Tibial nerve (tissue), 3 donors: ENCODE measurements around the gene BACE2.

Source experiments
- CTCF ChIP-seq, 5 experiments: fragments of 200-600 bp in 3 of 5; fragments of 450-650 bp in 2 of 5; sonication (generic) in 3 of 5; IDR thresholded peaks; one replicate each; pipeline ENCODE4 v1.5.1; 2016 to 2019; ENCODE audit warnings: antibody characterized with exemption in 5 of 5, mild to moderate bottlenecking in 3 of 5, moderate library complexity in 2 of 5
- POLR2A ChIP-seq, 2 donors: fragments of 450-650 bp; IDR thresholded peaks; one replicate each; pipeline ENCODE4 v1.6.1; 2017; ENCODE audit warnings: antibody characterized with exemption in 2 of 2, mild to moderate bottlenecking in 2 of 2, moderate library complexity in 2 of 2

DNA sequence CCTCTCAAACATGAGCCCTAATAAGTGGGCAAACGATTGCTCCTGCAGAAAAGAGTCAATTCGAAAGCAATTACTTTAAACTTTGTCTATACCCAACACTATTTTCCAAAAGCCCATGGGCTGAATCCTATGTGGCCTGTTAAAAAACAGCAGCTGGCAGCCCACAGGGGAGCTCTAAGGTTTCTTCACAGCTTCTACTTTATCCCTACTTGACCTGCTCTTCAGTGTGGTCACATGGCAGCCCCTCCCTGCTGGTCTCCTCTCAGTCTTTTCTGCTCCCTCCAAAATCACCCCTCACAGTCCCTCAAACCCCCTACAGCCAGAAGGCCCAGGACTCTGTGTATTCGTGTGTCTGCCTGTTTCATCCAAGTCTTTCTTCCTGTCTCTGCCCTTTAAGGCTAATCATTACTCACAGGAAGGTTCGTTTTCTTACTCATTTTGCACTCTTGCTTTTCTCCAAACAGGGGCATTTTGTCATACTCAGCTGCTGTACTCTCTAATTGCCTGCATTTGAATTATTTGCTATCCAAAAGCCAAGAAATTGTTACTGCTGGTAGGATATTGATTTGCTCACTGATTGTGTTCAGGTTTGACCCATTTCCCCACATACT, 86.2 kb downstream of the BACE2 start:
- TF ChIP-seq CTCF (IDR thresholded peaks at IDR 0.05) (no peak), POLR2A (IDR thresholded peaks at IDR 0.05) (no peak)
